Body of pancreas (tissue), 4 donors: ENCODE results near the gene MRTFB. TPM values are rescaled to one million over a fixed set of nuclear protein-coding genes. Genes with fewer than 3 reads are reported as not detected.

Source experiments
- ATAC-seq: fragments of 150-250 bp; one replicate; pipeline ENCODE4 v1.9.1; 2016
- DNase-seq, 4 donors: peaks; one replicate each; pipeline ENCODE4 v3.0.0-alpha.2; 2019
- H3K27ac ChIP-seq, 4 donors: fragments of 200-600 bp; sonication (generic); 1 replicate in 3 of 4; 2 replicates in 1 of 4; pipeline versions ENCODE4 v1.5.1 to v1.6.1; 2016 to 2019; ENCODE audit warnings: mild to moderate bottlenecking in 1 of 4, mixed read lengths in 1 of 4, moderate library complexity in 1 of 4
- H3K27me3 ChIP-seq, 2 donors: fragments of 200-600 bp; sonication (generic); one replicate each; pipeline ENCODE4 v1.6.0; 2016; ENCODE audit warnings: mild to moderate bottlenecking in 1 of 2
- H3K36me3 ChIP-seq, 2 donors: fragments of 200-600 bp; sonication (generic); replicated peaks in 1 of 2; 2 replicates each; pipeline ENCODE4 v1.5.1; 2016; ENCODE audit warnings: low read depth in 2 of 2; ENCODE audit not compliant: insufficient read depth in 1 of 2
- H3K4me1 ChIP-seq: fragments of 200-600 bp; sonication (generic); one replicate; pipeline ENCODE4 v1.6.0; 2016
- H3K4me3 ChIP-seq, 2 donors: fragments of 200-600 bp; sonication (generic); 1 replicate in 1 of 2; 2 replicates in 1 of 2; pipeline ENCODE4 v1.5.1; 2016 to 2019
- H3K9me3 ChIP-seq, 3 donors: fragments of 200-600 bp; sonication (generic); 1 replicate in 2 of 3; 2 replicates in 1 of 3; pipeline ENCODE4 v1.5.1; 2016
- CTCF ChIP-seq, 7 experiments: fragments of 450-650 bp in 4 of 7; fragments of 200-600 bp in 3 of 7; sonication (generic) in 3 of 7; IDR thresholded peaks; one replicate each; pipeline ENCODE4 v1.5.1; 2016 to 2019; ENCODE audit warnings: antibody characterized with exemption in 7 of 7
- POLR2A ChIP-seq, 3 donors: fragments of 450-650 bp; IDR thresholded peaks; one replicate each; pipeline ENCODE4 v1.6.1; 2016; ENCODE audit warnings: antibody characterized with exemption in 3 of 3, mild to moderate bottlenecking in 2 of 3
- WGBS, 2 donors: methylation state at CpG; one replicate each; pipeline ENCODE4 v1.1.5; 2017; 5-methylcytosine and 5-hydroxymethylcytosine counted together
- intact Hi-C: fragments of 100-400 bp; cut with DNase I; formaldehyde crosslinking; loops from one replicate; pipeline ENCODE4 v1.15.1; 2023
- total RNA-seq, 2 donors: library from RNA; depleted of rRNA; stranded (reverse); fragments of >200 nt; gene quantifications; one replicate each; pipeline ENCODE4 v1.1.0, GENCODE V29; 2016

MRTFB gene
- total RNA-seq, 2 donors from 2014 or later = 39.2 to 46.8 TPM

- H3K27ac ChIP-seq = peak overlapping the region in 2 of 4 donors; percentile 19 to 42
- intact Hi-C loops = no loop called here
- DNase-seq (peak in 2 of 4 donors; percentile 13 to 25), ATAC-seq (peak; percentile 40)
- H3K36me3 ChIP-seq = peaks cover 0 to 3% of the 10 kb centered on the region in 2 donors
- TF ChIP-seq CTCF (IDR thresholded peaks at IDR 0.05) (no peak), POLR2A (IDR thresholded peaks at IDR 0.05) (no peak)
- H3K4me1 ChIP-seq = peaks cover 5% of the 10 kb centered on the region
- H3K4me3 ChIP-seq = no peak overlapping the region
- no peaks in the 10 kb centered on the region for H3K27me3 ChIP-seq
- 44 to 59% methylated on average over 10 of the region's 10 CpGs for WGBS, 2 donors
- H3K9me3 ChIP-seq = no peaks in the 10 kb centered on the region
These were observed 169.2 kb downstream of the MRTFB start for GRCh38 chr16:14240219-14240843.

DNA sequence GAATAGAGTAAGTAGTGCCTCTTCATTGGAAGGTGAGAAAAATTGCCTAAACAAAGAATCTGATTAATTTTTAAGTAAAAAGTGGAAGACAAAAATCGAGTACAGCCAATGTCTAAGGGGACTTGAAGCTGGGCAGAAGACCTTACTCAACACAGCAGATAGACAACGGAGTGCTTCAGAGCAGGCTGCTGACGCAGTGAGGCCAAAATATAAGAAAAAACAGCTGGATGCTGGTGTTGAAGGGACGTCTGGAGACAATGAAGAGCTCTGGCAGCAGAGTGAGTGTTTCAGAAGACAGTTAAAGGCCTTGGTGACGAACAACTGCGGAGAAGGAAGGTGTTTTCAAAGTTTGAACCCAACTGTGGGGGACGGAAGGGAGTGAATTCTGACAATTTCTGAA lies 169.8 kb downstream of the MRTFB start:
- ATAC-seq (no peak), DNase-seq (no peak)
- Histone ChIP-seq H3K9me3 (no peaks in the 10 kb centered on the region), H3K27me3 (no peaks in the 10 kb centered on the region), H3K36me3 (peaks cover 0 to 5% of the 10 kb centered on the region in 2 donors), H3K27ac (peak overlapping the region in 2 of 4 donors; percentile 19 to 42), H3K4me3 (no peak overlapping the region), H3K4me1 (peaks cover 5% of the 10 kb centered on the region)
- intact Hi-C loops = no loop called here
- no peak for TF ChIP-seq POLR2A (IDR thresholded peaks at IDR 0.05)
- TF ChIP-seq CTCF (IDR thresholded peaks at IDR 0.05) = no peak
- WGBS, 2 donors = 71 to 85% methylated on average over 7 of the region's 7 CpGs

DNA sequence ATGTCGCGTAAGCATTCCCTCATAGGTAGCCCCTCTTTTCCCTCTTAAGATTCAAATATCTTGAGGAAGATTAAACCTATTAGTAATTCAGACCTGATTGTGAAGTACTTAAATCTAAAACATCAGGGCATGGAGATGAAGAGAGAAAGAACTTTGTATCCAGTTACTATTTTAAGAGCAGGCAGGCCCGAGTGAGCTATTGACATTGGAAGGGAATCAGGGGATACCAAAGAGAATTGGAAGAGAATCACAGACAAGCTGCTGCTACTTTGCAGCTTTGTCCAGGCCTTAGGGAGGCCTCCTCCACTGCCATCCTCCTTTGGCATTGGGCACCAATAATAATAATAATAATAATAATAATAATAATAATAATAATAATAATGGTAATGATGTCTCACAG lies 170.5 kb downstream of the MRTFB start:
- Histone ChIP-seq H3K4me1 (peaks cover 5% of the 10 kb centered on the region), H3K27me3 (no peaks in the 10 kb centered on the region), H3K36me3 (peaks cover 0 to 12% of the 10 kb centered on the region in 2 donors), H3K27ac (no peak overlapping the region), H3K9me3 (no peaks in the 10 kb centered on the region), H3K4me3 (no peak overlapping the region)
- DNase-seq = no peak
- ATAC-seq = no peak
- 67 to 69% methylated on average over 3 of the region's 3 CpGs for WGBS, 2 donors
- TF ChIP-seq CTCF (IDR thresholded peaks at IDR 0.05) (no peak), POLR2A (IDR thresholded peaks at IDR 0.05) (no peak)
- intact Hi-C loops = no loop called here

DNA sequence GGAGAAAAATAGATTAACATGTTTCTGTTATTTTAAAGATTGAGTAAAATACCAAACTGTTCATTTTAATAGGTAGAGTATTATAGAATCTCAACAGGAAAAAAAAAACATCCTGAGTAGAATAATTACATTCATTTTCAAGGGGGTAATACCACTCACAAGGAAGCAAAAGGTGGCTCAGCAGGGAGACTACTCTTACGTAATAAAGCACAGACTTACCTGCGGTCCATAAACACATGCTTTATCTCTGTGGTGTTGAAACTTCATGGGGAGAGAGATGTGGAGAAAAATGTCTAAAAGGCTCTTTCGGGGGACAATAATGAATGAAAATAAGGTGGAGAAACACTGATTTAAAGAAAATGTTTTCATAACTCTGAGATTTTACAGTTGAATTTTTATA lies 171.7 kb downstream of the MRTFB start:
- intact Hi-C loops = no loop called here
- no peak for TF ChIP-seq CTCF (IDR thresholded peaks at IDR 0.05)
- TF ChIP-seq POLR2A (IDR thresholded peaks at IDR 0.05) = no peak

More for the DNA sequence above, 171.7 kb downstream of the MRTFB start:
- no peaks in the 10 kb centered on the region for H3K27me3 ChIP-seq
- peaks cover 9 to 22% of the 10 kb centered on the region in 2 donors for H3K36me3 ChIP-seq
- H3K27ac ChIP-seq = no peak overlapping the region
- no peak overlapping the region for H3K4me3 ChIP-seq
- DNase-seq (no peak), ATAC-seq (no peak)
- 86 to 87% methylated on average over 3 of the region's 3 CpGs for WGBS, 2 donors
- H3K4me1 ChIP-seq = peaks cover 5% of the 10 kb centered on the region
- H3K9me3 ChIP-seq = no peaks in the 10 kb centered on the region
